Measurements from ENCODE around the gene THTPA.

GRCh38 chr14:23602181-23603095, 46.4 kb downstream of the THTPA start:
- TF ChIP-seq SPI1 (IDR thresholded peaks at IDR 0.05; ENCODE audit: borderline replicate concordance, low read depth) (no peak), CTCF (IDR thresholded peaks at IDR 0.05; ENCODE audit: insufficient read depth, low read length) (no peak), POLR2AphosphoS5 (IDR thresholded peaks at IDR 0.05; ENCODE audit: low read depth) (no peak), REST (IDR thresholded peaks at IDR 0.05; ENCODE audit: insufficient replicate concordance, low read depth) (no peak)
